KMS-11 (cell line): ENCODE results near the gene MLLT10.

Source experiments
- H2AFZ ChIP-seq: fragments of 200-600 bp; sonication (generic); 2 replicates; pipeline ENCODE4 v1.6.1; 2016; ENCODE audit warnings: antibody characterized with exemption, mixed run types, low read depth
- H3K27ac ChIP-seq: fragments of 200-600 bp; sonication (generic); 2 replicates; pipeline ENCODE4 v1.6.1; 2016; ENCODE audit warnings: mild to moderate bottlenecking, mixed run types
- H3K27me3 ChIP-seq: fragments of 200-600 bp; sonication (generic); 2 replicates; pipeline ENCODE4 v1.6.1; 2017; ENCODE audit warnings: mild to moderate bottlenecking, low read depth, mixed run types, moderate library complexity; ENCODE audit not compliant: insufficient read depth
- H3K36me3 ChIP-seq: fragments of 200-600 bp; sonication (generic); 2 replicates; pipeline ENCODE4 v1.6.1; 2017; ENCODE audit warnings: mild to moderate bottlenecking, mixed run types; ENCODE audit not compliant: insufficient read depth
- H3K4me1 ChIP-seq: fragments of 200-600 bp; sonication (generic); 2 replicates; pipeline ENCODE4 v1.6.1; 2016; ENCODE audit warnings: mild to moderate bottlenecking, low read depth, mixed run types; ENCODE audit not compliant: poor library complexity, severe bottlenecking
- H3K4me2 ChIP-seq: fragments of 200-600 bp; sonication (generic); 2 replicates; pipeline ENCODE4 v1.7.0; 2016; ENCODE audit warnings: mild to moderate bottlenecking, mixed run types
- H3K4me3 ChIP-seq: fragments of 200-600 bp; sonication (generic); IDR thresholded peaks from 2 replicates; pipeline ENCODE4 v1.6.1; 2017; ENCODE audit warnings: low read depth, low read length, mixed read lengths; ENCODE audit not compliant: insufficient read depth
- H3K79me2 ChIP-seq: fragments of 200-600 bp; sonication (generic); 2 replicates; pipeline ENCODE4 v1.6.1; 2016; ENCODE audit warnings: low read depth, mixed run types; ENCODE audit not compliant: insufficient read depth
- H3K9ac ChIP-seq: fragments of 200-600 bp; sonication (generic); 2 replicates; pipeline ENCODE4 v1.6.1; 2016; ENCODE audit warnings: mild to moderate bottlenecking, mixed run types
- H4K20me1 ChIP-seq: fragments of 200-600 bp; sonication (generic); 2 replicates; pipeline ENCODE4 v1.6.1; 2016; ENCODE audit warnings: mild to moderate bottlenecking, mixed run types; ENCODE audit not compliant: insufficient read depth
- CTCF ChIP-seq: fragments of 200-600 bp; sonication (generic); conservative IDR thresholded peaks from 2 replicates; pipeline ENCODE4 v1.6.1; 2017; ENCODE audit warnings: low read depth, mild to moderate bottlenecking, antibody characterized with exemption, low read length, moderate library complexity, mixed read lengths

The MLLT10 gene

GRCh38 chr10:21757185-21757901, 223.3 kb downstream of the MLLT10 start:
- no peaks in the 10 kb centered on the region for H4K20me1 ChIP-seq
- H3K9ac ChIP-seq, result no peak overlapping the region
- H3K27ac ChIP-seq, result no peak overlapping the region
- H3K36me3 ChIP-seq, result no peaks in the 10 kb centered on the region
- peaks cover 13% of the 10 kb centered on the region for H3K4me1 ChIP-seq
- H2AFZ ChIP-seq, result no peak overlapping the region
- H3K27me3 ChIP-seq, result no peaks in the 10 kb centered on the region
- no peaks in the 10 kb centered on the region for H3K79me2 ChIP-seq
- H3K4me3 ChIP-seq, result no peak overlapping the region
- TF ChIP-seq CTCF, result no peak
- H3K4me2 ChIP-seq, result no peak overlapping the region

- Histone ChIP-seq H3K4me2 (no peak overlapping the region), H3K4me1 (peaks cover 13% of the 10 kb centered on the region), H3K79me2 (no peaks in the 10 kb centered on the region), H3K4me3 (no peak overlapping the region), H3K9ac (no peak overlapping the region), H3K36me3 (no peaks in the 10 kb centered on the region), H3K27me3 (no peaks in the 10 kb centered on the region), H4K20me1 (no peaks in the 10 kb centered on the region), H3K27ac (no peak overlapping the region), H2AFZ (no peak overlapping the region)
- no peak for TF ChIP-seq CTCF
Measured at GRCh38 chr10:21758239-21758638, 224.2 kb downstream of the MLLT10 start.

- Histone ChIP-seq H3K27ac (no peak overlapping the region), H4K20me1 (no peaks in the 10 kb centered on the region), H3K4me3 (no peak overlapping the region), H3K4me1 (peaks cover 13% of the 10 kb centered on the region), H3K4me2 (no peak overlapping the region), H2AFZ (no peak overlapping the region), H3K36me3 (no peaks in the 10 kb centered on the region), H3K27me3 (no peaks in the 10 kb centered on the region), H3K79me2 (no peaks in the 10 kb centered on the region), H3K9ac (no peak overlapping the region)
- TF ChIP-seq CTCF, result no peak
Measured at GRCh38 chr10:21758696-21759095, 224.7 kb downstream of the MLLT10 start.

- Histone ChIP-seq H3K79me2 (no peaks in the 10 kb centered on the region), H3K36me3 (no peaks in the 10 kb centered on the region), H3K27ac (no peak overlapping the region), H3K4me3 (no peak overlapping the region), H4K20me1 (no peaks in the 10 kb centered on the region), H3K27me3 (no peaks in the 10 kb centered on the region), H3K9ac (no peak overlapping the region), H2AFZ (no peak overlapping the region), H3K4me2 (no peak overlapping the region), H3K4me1 (peaks cover 13% of the 10 kb centered on the region)
- no peak for TF ChIP-seq CTCF
Measured at GRCh38 chr10:21759232-21759631, 225.2 kb downstream of the MLLT10 start.
